ENCODE measurements around the gene MED13.
"Not testable (repeated sequence)": the region's sequence is repeated elsewhere in the genome, so short reads cannot be mapped to it uniquely, and the experiment has no call there.

The MED13 gene

DNA sequence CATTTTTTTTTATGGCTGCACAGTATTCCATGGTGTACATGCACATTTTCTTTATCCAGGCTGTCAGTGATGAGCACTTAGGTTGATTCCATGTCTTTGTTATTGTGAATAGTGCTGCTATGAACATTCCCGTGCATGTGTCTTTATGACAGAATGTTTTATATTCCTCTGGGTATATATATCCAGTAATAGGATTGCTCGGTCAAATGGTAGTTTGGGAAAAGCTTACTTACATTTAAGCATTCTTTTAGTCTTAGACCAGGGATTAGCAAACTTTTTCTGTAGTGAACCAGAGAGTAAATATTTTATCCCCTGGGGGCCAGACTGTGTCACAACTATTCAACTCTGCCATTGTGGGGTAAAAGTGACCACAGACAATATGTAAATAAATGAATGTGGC lies 40.2 kb downstream of the MED13 start:
- TF ChIP-seq, protein P1, sequence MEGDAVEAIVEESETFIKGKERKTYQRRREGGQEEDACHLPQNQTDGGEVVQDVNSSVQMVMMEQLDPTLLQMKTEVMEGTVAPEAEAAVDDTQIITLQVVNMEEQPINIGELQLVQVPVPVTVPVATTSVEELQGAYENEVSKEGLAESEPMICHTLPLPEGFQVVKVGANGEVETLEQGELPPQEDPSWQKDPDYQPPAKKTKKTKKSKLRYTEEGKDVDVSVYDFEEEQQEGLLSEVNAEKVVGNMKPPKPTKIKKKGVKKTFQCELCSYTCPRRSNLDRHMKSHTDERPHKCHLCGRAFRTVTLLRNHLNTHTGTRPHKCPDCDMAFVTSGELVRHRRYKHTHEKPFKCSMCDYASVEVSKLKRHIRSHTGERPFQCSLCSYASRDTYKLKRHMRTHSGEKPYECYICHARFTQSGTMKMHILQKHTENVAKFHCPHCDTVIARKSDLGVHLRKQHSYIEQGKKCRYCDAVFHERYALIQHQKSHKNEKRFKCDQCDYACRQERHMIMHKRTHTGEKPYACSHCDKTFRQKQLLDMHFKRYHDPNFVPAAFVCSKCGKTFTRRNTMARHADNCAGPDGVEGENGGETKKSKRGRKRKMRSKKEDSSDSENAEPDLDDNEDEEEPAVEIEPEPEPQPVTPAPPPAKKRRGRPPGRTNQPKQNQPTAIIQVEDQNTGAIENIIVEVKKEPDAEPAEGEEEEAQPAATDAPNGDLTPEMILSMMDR (conservative IDR thresholded peaks at IDR 0.05; ENCODE audit: low read length) = no peak
- no peak overlapping the region for H3K4me3 ChIP-seq (ENCODE audit: low read length)
- no peak for DNase-seq (ENCODE audit: low read depth)

DNA sequence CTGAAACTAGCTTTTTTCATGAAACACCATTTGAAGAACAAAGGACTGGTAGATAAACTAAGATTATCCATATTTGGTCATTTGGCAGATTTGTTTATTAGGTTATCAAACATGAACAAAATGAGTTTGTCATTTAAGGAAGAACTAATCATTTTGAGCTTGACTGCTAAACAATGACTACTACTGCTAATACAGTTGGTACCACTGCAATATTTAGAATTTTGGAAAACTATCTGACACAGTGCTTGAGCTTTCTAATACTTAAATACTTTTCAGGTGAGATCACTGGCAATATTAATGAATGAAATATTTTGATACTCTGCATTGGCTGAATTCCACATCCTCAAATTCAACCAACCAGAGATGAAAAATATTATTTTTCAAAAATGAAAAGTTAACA lies 47.2 kb downstream of the MED13 start:
- TF ChIP-seq, protein P1 (conservative IDR thresholded peaks at IDR 0.05; ENCODE audit: low read length) = no peak
- H3K4me3 ChIP-seq (ENCODE audit: low read length) = no peak overlapping the region
- DNase-seq (ENCODE audit: low read depth) = no peak

DNA sequence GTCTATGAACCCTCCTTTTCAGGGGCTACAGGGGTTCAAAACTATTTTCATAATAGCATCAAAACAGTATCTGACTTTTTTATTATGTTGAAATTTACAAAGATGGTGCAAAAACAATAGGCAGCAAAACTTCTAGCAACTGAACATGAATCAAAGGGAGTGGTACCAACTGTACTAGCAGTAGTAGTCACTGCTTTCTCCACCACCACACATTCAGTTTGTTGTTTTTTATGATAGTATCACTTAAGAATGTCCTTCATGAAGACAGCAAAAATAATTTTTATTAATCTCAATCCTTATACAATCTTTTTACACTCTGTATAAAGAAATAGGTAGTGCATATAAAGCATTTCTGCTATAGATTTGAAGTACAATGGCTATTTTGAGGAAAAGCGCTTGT lies 47.6 kb downstream of the MED13 start:
- TF ChIP-seq, protein P1 (conservative IDR thresholded peaks at IDR 0.05; ENCODE audit: low read length) = no peak
- DNase-seq (ENCODE audit: low read depth) = peak; percentile 11
- no peak overlapping the region for H3K4me3 ChIP-seq (ENCODE audit: low read length)

DNA sequence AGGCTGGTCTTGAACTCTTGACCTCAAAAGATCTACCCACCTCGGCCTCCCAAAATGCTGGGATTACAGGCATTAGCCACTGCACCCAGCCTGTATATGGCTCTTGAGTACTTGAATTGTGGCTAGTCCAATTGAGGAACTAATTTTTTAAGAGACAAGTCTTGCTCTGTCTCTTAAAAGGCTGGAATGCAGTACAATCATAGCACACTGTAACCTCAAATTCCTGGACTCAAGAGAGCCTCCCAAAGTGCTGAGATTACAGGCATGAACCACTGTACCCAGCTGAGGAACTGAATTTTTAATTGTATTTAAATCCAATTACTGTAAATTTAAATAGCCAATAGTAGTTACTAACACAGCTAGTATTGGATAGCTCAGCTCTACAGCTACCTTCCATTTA lies 50.6 kb downstream of the MED13 start:
- H3K4me3 ChIP-seq (ENCODE audit: low read length) = no peak overlapping the region
- TF ChIP-seq, protein P1 (conservative IDR thresholded peaks at IDR 0.05; ENCODE audit: low read length) = no peak
- peak; percentile 43 for DNase-seq (ENCODE audit: low read depth)

DNA sequence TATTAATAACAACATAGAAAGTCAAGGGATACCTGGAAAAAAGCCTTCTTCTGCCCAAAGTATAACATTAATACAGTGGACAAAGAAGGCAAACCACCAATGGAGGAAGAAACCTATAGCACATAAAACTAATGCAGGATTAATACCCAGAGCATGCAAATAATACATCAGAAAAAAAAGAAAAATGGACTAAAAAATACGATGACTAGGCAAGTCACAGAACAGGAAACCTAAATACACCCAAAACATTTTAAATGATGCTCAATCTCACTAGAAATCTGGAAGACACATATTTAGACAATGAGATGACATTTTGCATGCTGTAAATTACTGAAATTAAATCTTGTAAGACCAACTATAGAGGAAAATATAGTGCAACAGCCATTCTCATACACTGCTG lies 55.9 kb downstream of the MED13 start:
- TF ChIP-seq, protein P1 (conservative IDR thresholded peaks at IDR 0.05; ENCODE audit: low read length) = no peak
- H3K4me3 ChIP-seq (ENCODE audit: low read length) = no peak overlapping the region
- DNase-seq (ENCODE audit: low read depth) = no peak

DNA sequence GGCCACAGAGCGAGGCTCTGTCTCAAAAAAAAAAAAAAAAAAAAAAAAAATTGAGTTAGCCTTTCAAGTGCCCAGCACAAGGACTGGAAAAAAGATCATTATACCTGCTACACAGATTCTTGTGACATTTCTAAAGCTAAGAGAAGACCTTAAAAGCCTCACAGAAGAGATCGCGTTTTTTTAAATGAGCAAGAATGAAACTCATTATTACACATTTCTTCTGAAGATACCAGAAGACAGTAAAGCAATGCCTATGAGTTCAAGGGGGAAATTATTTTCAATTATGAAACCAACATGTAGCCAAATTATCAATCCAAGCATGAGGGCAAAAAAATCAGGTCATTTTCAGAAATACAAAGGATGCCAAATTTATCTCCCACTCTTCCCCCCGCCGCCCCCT lies 56.8 kb downstream of the MED13 start:
- TF ChIP-seq, protein P1 (conservative IDR thresholded peaks at IDR 0.05; ENCODE audit: low read length) = no peak
- DNase-seq (ENCODE audit: low read depth) = no peak

DNA sequence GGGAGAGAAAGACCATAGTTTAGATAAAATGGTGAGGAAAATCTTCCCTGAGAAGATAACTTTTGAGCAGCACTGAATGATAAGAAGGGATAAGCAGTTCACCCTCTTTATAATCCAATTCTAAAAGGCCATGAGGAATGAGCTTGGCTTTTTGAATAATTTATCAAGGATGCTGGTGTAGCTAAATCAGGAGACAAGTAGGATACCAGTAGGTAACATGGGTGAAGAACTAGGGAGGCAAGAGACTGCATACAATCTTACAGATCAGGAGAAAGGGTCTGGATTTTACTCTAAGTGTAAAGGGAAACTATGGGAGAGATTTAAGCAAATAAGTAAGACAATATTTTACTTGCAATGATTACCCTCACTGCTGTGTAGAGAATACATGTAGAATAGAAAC lies 60.7 kb downstream of the MED13 start:
- no peak for DNase-seq (ENCODE audit: low read depth)
- TF ChIP-seq, protein P1 (conservative IDR thresholded peaks at IDR 0.05; ENCODE audit: low read length) = no peak
- no peak overlapping the region for H3K4me3 ChIP-seq (ENCODE audit: low read length)

More for the DNA sequence above, 56.8 kb downstream of the MED13 start:
- H3K4me3 ChIP-seq (ENCODE audit: low read length) = no peak overlapping the region

DNA sequence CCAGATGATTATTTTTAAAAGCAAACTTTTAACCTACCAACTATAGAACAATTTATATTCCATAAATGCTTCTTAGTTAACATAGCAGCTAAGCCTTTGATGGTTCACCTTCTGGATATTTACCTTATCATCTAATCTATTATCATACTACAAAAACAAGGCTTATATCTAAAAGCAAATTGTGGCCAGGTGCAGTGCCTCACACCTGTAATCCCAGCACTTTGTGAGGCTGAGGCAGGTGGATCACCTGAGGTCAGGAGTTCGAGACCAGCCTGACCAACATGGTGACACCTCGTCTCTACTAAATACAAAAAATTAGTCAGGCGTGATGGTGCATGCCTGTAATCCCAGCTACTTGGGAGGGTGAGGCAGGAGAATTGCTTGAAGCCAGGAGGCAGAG lies 61.9 kb downstream of the MED13 start:
- DNase-seq (ENCODE audit: low read depth); H3K4me3 ChIP-seq (ENCODE audit: low read length): not testable (repeated sequence)

Data from AG10803 (cell line).